Activated CD4-positive, alpha-beta T cell treated with anti-CD3 and anti-CD28 coated beads for 1 hour (primary cell): Measurements from ENCODE around the gene LRRTM4.

ENCODE experiments used
- DNase-seq: peaks from one replicate; pipeline ENCODE4 v3.0.0-alpha.2; 2020

The LRRTM4 gene

DNA sequence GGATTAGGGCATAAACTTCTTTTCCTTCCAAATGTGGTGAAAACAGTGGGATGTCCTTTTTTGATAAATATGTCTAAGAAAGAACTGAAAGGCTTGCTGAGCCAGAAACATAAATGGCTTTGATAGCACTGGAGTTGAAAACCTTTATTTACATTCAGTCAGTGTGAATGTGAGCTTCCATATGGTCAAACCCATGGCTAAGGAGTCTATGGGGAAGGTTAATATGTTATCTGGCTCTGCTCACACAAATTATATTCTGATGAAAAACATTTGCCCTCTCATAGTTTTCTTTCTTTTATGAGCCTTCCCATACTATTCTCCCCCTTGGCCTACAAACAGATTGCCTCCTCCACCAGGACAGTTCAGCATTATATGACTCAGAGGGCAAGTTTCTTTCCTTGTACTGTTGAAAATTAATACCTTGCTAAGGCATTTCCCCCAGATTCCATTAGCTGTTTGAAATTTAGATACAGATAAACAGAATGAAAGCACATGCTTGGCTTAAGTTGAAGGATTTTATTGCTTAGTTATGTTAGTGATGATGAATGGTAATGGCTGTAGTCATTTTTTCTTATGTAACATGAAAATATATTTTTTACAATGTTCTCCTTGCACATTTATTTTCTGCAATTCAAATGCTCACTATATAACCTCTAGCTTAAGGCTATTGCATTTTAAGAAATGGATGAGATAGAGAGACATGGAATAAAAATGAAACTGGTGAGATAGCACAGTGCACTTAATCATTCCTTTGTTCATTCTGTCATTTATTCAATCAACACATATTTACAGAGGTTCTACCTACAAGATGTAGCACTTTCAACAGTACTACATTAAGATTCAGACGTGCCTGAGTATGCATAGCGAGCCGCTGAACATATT lies 544.1 kb downstream of the LRRTM4 start:
- DNase-seq = no peak

DNA sequence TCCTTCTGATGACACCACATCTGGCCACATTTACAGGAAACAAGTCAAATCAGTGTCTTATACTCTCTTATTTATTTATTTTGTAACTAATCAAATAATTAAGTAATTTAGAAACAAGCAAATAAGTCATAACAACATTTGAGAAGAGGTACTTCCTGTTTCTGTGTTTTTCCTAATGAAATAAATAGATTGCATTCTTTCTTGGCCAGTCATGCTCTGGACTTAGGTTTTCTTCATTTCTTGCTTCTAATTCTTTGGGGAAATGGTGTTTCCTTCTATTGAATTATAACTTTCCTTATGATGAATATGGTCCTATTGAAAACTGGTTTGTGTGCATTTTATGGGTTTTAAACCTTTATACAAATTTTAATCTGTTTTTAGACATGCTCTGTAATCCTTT lies 546.4 kb downstream of the LRRTM4 start:
- no peak for DNase-seq

DNA sequence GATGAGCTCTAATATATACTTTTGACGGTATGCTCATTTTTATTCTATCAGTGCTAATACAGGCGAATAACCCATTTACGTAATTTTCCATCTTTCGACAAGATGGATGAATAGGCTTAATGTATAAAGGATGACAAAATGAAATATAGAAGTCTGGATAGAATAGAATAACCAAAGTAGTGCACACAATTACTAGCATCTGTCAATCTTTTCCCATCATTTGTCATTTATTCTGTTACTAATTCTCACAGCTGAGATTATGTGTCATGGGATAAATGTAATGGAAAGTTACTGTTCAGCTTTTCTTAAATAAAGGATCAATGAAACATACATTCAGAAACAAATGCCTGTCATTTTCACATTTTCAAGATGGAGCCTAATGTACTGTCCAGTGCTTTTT lies 548.6 kb downstream of the LRRTM4 start:
- DNase-seq = no peak

DNA sequence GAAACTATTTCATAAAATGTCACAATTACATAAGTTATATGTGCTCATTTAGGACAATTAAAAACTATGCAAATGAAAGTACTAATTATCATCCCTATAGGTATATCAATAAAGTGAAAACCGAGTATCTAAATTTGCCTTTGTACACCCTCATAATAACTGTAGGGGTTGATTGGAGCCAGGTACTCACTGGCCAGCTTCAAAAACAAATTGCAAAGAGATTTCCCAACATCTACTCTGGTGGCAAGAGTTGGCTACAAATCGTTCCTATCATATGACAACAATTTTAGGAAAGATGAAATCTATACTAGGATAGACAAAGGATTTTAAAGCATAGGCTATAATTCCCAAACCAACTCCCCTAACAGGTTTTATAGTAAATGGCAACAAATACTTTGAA lies 556.4 kb downstream of the LRRTM4 start:
- DNase-seq = no peak

DNA sequence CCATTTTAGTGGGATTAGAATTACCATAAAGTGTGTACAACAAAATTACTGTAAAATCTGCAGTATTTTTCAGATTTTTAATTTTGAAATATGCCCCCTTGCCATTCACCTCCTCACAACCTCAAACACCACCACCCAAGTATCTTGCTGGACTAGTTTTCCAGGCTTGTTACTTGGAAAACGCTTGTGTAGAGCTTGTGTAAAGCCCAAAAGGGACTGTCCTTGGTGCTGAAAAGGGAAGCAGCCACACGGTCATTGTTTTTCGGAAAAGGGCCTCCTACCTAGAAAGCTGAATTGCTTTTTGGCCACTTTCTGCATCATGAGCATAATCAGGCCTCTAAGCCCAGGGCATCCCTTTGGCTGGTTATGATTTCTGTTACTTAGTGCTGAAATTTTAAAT lies 563.4 kb downstream of the LRRTM4 start:
- DNase-seq = no peak

DNA sequence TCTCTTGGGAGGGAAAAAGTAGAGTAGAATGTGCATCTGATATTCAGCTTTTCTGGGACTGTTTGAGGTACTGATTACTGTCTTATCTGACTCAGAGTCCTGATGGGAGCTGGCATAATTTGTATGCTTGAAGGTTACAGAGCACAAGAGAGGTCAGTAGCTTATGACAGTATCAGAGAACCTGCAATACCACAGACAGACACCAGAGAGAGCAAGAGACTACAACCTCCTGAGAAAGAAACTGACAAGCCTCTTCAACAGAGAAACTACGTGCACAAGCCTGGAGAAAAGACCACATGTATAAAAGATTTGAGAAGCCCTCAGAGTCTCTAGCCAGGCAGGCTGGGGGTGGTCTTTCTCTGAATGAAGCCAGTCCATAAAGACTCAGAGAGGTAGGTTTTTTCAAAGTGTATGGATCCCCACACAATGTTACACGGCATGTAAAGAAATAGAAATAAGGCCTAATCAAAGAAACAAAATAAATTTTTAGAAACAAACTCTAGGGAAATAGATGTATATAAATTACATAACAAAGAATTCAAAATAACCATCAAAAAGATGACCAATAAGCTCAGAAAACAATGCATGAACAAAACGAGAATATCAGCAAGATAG lies 568.3 kb downstream of the LRRTM4 start:
- no peak for DNase-seq

DNA sequence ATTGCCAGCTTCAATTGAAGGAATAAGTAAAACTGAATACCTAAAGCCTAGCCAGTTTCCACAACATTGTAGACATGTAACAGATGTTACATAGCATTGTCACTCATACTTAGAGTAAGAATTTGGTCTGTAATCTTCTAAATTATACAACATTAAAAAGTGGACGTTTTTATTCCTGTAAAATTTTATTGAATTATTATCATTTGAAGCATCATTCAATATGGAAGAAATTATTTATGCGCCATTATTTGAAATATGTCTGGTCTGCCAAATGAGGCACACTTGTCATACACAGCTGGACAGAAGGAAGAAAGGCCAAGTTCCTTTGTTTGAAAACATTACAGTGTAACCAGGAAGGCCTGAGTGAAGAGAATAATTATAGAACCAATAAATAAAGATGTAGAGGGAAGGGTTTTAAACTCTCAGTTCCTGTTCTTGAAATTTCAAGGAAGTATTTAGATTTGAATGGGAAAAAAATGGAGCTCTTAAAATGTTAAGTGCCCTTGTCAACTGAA lies 575.5 kb downstream of the LRRTM4 start:
- no peak for DNase-seq

DNA sequence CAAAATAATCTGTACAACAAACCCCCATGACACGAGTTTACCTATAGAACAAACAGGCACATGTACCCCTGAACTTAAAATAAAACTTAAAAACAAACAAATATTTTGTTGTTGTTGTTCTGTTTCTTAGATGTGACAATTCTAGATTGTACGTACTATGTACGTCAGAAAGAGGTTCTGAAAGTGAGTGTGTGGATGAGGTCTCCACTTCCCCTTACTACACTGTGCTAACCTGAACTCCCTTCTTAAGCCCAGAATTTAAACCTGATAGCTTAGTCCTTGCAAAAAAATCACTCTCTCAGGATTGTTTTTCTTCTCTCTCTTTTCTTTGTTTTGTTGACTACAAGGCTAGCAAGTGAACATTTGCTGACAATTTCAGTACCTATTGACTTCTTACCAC lies 581.6 kb downstream of the LRRTM4 start:
- no peak for DNase-seq

DNA sequence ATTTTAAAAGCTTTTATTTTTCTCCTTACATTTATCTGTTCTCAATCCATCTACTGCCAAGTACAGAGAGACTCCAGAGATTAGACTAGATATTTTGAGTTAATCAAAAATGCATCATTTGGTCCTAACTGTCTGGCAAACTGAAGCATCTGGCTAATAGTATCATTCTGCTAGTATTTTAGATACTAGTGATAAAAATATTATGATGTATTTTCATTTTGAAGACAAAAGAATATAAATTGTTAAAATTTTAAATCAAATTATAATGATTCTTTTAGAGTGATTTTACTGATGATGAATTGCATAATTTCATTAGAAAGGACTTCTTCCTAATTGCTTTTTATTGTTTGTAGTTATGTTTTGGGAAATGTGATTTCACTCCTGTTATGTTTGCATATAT lies 584.0 kb downstream of the LRRTM4 start:
- no peak for DNase-seq

DNA sequence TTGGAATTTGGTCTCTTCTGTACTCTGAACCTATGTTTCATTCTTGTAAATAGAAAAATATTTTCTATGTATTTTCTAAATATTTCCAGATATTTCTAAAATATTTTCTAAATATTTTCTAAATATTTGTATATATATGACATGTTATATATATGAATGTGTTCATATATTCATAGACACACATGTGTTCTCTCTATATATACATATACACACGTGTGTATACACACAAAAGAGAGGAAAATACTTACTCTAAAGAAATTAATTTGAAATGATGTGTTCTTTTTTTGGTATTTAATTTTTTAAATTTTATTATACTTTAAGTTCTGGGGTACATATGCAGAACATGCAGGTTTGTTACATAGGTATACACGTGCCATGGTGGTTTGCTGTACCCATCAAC lies 589.6 kb downstream of the LRRTM4 start:
- DNase-seq = no peak

DNA sequence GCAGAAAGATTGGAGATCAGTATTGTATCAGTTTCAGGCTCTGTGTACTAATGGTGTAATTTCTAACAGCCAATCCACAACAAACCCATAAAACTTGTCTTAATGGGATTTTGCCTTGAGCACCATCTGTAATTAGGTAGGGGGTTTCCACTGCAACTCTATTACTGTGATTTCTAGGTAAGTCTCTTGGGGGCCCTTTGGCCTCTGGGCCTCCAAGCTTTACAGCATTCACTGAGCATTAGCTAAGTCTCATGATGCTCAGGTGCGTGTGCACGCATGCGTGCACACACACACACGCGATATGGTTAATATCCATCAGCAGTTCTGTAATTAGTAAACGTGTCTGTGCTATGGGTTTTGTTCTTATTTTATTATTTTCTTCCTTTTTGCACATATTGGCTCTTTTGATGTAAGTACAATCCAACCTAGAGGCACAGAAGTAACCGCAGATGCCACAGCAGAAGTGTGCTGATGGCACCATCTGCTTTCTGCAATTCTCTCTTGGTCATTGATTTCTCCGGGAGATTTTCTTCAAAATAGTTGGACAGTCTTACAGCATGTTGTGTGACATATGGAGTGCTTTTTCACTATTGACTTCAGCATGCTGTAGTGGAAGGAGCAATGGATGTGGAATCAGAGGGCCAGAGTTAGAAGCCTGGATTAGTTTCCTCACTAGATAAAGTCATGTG lies 592.0 kb downstream of the LRRTM4 start:
- no peak for DNase-seq

DNA sequence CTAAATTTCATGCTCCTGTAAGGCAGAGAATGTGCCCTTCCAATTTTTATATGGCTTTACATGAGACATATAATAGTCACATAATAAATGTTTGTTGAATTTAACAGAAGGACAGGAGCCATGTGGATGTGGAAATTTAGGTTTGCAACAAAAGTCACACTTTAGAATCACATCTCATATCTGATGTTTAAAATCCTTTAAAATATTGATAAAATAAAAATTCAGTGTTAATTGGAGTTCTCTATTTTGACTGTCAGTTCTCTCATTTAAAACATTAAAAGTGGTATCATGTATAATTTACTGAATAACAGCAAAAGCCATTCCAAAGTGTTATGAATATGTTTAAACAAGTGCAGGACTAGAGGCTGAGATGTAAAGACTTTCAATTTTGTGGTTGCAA lies 594.1 kb downstream of the LRRTM4 start:
- DNase-seq = no peak

DNA sequence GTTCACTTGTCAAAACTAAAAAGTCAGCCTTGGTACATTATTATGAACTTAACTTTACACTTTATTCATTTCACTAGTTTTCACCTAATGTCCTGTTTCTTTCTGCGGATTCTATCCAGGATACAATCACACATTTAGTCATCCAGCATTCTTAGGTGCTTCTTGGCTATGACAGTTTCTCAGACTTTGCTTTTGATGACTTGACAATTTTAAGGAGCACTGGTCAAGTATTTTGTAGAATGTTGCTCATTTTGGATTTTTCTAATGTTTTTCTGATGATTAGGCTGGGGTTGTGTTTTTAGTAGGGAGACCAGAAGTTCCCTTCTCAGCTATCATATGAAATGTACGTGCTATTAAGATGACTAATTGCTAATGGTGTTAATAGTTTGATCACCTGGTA lies 601.2 kb downstream of the LRRTM4 start:
- no peak for DNase-seq

DNA sequence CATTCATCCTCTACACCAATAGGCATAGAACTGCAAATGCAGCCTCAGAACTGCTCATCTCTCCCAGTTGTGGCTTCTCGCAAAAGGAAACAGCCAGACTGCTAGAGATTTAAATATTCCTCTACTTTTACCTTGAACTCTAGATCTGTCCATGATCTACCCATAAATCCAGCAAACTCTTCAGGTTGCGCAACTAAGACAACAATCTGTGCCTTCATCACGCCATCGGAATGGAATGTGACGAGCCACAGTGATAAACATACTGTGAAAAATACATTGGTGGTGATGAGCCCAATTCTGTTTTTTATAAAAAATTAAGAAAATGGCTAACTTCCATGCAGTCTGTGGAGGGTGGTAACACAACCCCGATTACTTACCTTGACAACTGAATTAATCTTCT lies 626.7 kb downstream of the LRRTM4 start:
- DNase-seq = no peak

DNA sequence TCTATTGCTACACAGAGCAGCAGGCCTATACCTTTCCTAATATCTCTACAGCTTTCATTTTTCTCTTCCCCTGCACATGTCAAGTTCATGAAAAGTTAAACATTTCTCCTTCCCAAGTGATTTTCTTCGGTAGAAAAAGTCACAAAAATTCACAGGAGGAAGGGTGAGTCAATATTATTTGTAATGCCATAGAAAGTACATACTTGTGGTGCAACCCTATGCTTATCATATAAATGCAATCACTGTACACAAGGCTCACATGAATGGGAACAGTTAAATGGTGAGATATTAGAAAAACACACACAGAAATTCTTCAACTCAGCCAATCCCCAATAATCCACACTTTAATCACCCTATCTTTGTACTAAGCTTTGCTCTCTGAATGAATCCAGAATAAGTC lies 651.6 kb downstream of the LRRTM4 start:
- DNase-seq = no peak

DNA sequence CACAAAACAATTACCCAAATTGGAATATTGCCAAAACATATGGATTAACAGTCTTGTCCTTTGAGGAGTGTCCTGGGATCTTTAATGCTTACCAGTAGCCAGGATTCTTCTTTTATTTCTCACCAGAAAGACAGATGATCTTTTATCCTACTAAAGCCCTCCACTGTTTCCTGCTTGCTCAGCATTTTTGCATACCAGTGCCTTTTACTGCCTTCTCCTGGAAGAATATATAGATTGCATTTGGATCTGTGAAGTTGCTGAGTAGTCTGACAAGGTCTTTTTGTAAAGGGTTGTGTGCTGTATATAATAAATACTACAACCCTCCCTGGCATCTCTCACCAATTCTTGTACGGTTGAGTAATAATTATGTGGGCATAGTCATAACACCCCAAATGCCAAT lies 652.2 kb downstream of the LRRTM4 start:
- no peak for DNase-seq

DNA sequence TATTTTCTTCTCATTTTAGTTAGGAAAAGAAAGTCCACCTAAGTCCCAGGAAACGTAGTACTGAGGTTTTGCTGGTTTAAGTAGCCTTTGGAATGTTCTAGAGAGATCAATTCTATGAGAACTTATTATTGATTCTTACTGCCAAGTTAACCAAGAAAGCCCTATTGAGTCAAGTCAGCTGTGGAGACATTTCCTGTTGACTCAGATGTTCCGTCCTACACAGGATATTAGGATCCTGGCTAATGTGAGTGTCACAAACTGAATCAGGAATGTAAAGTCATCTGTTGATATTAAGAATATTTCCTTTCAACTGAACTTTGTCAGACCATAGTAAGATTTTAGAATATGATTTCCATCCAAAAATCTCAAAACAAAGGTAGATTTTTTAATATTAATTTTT lies 654.3 kb downstream of the LRRTM4 start:
- no peak for DNase-seq

DNA sequence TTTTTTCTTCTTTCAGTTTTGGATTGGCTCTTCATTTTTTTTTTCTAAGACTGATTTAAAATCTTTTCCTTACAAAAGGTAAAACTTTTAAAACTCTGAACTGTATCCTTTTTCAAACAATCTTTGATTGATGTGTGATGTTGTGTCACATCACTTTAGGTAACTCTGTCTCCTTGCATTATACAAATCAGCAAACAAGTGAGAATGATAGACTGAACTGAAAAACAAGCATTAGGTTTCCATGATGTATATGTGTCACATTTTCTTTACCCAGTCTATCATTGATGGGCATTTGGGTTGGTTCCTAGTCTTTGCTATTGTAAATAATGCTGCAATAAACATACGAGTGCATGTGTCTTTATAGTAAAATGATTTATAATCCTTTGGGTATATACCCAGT lies 655.7 kb downstream of the LRRTM4 start:
- DNase-seq = no peak

DNA sequence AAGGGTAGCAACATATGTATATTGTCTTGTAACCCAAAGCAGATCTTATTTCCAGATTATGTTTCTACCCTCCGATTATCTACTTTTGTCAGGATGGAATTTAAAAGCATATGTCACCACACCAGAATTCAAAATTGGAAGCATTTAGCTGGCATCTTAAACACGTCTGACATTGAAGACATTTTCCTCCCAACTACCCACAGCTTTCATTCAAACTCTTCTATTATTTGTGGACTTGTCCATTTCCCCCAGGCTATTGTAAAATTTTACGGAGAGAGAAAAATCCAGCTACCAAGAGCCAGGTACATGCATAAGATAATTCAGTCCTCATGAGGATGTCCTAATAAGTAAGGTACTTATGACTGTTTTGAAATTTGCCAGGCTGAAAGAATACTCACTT lies 659.3 kb downstream of the LRRTM4 start:
- DNase-seq = no peak

DNA sequence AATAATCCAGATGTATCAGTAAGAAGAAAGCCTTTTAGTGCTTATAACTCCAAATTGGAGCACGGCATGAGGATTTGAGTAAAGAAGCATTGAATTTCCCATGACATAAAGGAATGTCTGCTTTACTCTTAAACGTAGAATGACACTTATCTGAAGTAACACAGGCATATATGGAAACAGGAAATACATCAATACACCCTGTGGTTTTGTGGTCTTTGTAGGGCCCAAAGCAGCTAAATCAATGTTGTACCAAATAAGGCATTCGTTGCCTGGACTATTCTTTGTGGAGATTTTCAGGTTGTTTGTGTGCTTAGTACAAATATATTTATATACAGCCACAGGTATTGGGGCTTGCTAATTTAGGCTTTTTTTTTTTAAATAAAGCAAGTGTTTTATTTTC lies 660.5 kb downstream of the LRRTM4 start:
- DNase-seq = no peak

DNA sequence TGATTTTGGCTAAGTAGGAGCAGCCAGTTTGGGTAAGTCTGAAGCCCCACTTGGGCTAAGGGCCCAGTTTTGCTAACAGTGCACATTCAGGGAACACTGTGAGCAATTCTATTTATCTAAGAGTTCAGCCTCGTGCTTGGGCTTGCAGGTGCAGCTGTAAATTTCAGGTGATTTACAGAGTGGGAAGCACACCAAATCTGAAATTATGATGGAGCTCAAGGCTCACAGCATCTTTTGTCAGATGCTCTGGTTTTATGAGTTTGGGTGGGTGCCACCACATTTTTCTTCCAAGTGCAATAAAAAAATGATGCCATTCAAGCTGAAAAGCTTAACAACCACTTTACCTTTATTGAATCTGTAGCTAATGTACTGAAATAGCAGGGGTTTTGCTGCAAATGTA lies 671.2 kb downstream of the LRRTM4 start:
- DNase-seq = no peak

DNA sequence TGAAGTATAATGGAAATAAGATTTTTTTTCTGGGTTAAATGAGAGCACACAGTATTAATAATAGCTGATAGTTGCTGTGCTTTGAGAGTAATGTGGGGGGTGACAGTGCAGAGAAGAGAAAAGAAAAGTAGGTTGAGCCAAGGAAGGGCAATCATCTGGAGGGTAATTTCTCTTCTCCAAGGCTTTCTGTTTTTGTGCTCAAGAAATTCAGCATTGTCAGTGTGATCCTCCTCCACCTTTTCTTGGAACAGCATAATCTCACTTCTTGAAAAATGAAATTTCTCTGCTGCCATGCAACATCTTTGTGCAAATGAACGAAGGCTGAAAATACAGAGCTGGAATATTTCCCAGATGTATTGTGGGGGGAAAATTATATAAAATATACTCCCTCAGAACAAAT lies 673.1 kb downstream of the LRRTM4 start:
- DNase-seq = no peak

DNA sequence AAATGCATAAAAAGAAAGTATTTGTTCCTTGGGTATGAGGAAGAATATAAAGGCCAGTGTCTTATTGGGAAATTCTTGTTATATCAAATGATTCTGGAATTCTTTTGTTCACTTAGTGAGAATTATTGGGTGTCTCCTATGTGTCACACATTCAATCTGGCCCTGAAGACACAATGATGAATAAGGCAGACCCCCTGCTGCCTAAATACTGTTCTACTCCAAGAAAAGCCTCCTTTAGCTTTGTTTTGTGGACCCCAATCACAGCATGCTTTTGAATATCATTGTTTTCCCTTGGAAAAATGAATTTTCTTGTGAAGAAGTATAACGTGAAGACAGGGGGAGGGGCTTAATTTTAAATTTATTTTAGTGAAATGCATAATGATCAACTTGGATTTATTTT lies 682.4 kb downstream of the LRRTM4 start:
- DNase-seq = no peak
